RWPE1 (cell line): ENCODE data around the gene AUTS2.

Experiments used
- CTCF ChIA-PET: fragments of 350-600 bp; sonication (Branson Sonifier 250); formaldehyde crosslinking; extraction: SDS; loops from one replicate; lab custom pipeline; 2021; lab: Yijun Ruan, JAX
- POLR2A ChIA-PET: fragments of 400-600 bp; formaldehyde crosslinking; extraction: SDS; loops from one replicate; lab custom pipeline; 2020; ENCODE audit warnings: antibody characterized with exemption; ENCODE audit not compliant: low non-redundant PET; lab: Yijun Ruan, JAX
- DNase-seq: peaks from one replicate; pipeline ENCODE4 v3.0.0; 2012; ENCODE audit warnings: low spot score
- H3K27ac ChIP-seq: fragments of 450-650 bp; 2 replicates; pipeline ENCODE4 v1.5.1; 2017
- CTCF ChIP-seq: fragments of 450-650 bp; conservative IDR thresholded peaks from 2 replicates; pipeline ENCODE4 v1.5.1; 2017; ENCODE audit warnings: low read depth, mild to moderate bottlenecking

AUTS2 gene

GRCh38 chr7:69762821-69763352 lies 164.6 kb downstream of the AUTS2 start:
- ChIA-PET CTCF (no interaction called here), POLR2A (no interaction called here)
- no peak for TF ChIP-seq CTCF
- no peak overlapping the region for H3K27ac ChIP-seq
- DNase-seq: peak; percentile 13

- DNase-seq: no peak
- CTCF ChIA-PET: no interaction called here
- no peak for TF ChIP-seq CTCF
Observed at GRCh38 chr7:69763513-69763912, 165.2 kb downstream of the AUTS2 start.

GRCh38 chr7:69764147-69764546 lies 165.9 kb downstream of the AUTS2 start:
- no peak for DNase-seq
- ChIA-PET POLR2A (no interaction called here), CTCF (no interaction called here)
- H3K27ac ChIP-seq: no peak overlapping the region
- no peak for TF ChIP-seq CTCF

More at GRCh38 chr7:69763513-69763912, 165.2 kb downstream of the AUTS2 start:
- POLR2A ChIA-PET: no interaction called here
- H3K27ac ChIP-seq: no peak overlapping the region

GRCh38 chr7:69764681-69765080 lies 166.4 kb downstream of the AUTS2 start:
- no peak for TF ChIP-seq CTCF
- no peak overlapping the region for H3K27ac ChIP-seq
- DNase-seq: no peak
- CTCF ChIA-PET: no interaction called here
- POLR2A ChIA-PET: no interaction called here

GRCh38 chr7:69765879-69766278 lies 167.6 kb downstream of the AUTS2 start:
- no peak for TF ChIP-seq CTCF
- ChIA-PET POLR2A (no interaction called here), CTCF (no interaction called here)
- no peak for DNase-seq
- no peak overlapping the region for H3K27ac ChIP-seq

GRCh38 chr7:69768986-69769595 lies 170.8 kb downstream of the AUTS2 start:
- DNase-seq: no peak
- no peak for TF ChIP-seq CTCF
- CTCF ChIA-PET: interaction anchor here (0.6 kb wide), 1 partner anchor 239 kb away, joined by 7 read pairs; no protein-coding TSS in a partner anchor

More at GRCh38 chr7:69768986-69769595, 170.8 kb downstream of the AUTS2 start:
- POLR2A ChIA-PET: no interaction called here
- no peak overlapping the region for H3K27ac ChIP-seq
